Mucosa of stomach (tissue), 1 donor: ENCODE data around the gene TIPARP.

Experiments
- H3K27me3 ChIP-seq: one replicate; pipeline ENCODE4 v1.7.0; 2013; ENCODE audit warnings: mild to moderate bottlenecking, low read length; ENCODE audit not compliant: control insufficient read depth, insufficient read depth
- H3K36me3 ChIP-seq: one replicate; pipeline ENCODE4 v1.7.0; 2013; ENCODE audit warnings: low read length; ENCODE audit not compliant: control insufficient read depth, insufficient read depth
- H3K4me1 ChIP-seq: one replicate; pipeline ENCODE4 v1.7.0; 2013; ENCODE audit warnings: mild to moderate bottlenecking, low read length; ENCODE audit not compliant: control insufficient read depth, insufficient read depth
- H3K4me3 ChIP-seq: one replicate; pipeline ENCODE4 v1.7.0; 2013; ENCODE audit warnings: low read length
- H3K9ac ChIP-seq: one replicate; pipeline ENCODE4 v1.7.0; 2013; ENCODE audit warnings: mild to moderate bottlenecking, low read length, moderate library complexity
- H3K9me3 ChIP-seq: one replicate; pipeline ENCODE4 v1.7.0; 2013; ENCODE audit warnings: mild to moderate bottlenecking, low read length, moderate library complexity; ENCODE audit not compliant: control insufficient read depth
- donor health status: Pancreatic carcinoma.

Gene TIPARP

DNA sequence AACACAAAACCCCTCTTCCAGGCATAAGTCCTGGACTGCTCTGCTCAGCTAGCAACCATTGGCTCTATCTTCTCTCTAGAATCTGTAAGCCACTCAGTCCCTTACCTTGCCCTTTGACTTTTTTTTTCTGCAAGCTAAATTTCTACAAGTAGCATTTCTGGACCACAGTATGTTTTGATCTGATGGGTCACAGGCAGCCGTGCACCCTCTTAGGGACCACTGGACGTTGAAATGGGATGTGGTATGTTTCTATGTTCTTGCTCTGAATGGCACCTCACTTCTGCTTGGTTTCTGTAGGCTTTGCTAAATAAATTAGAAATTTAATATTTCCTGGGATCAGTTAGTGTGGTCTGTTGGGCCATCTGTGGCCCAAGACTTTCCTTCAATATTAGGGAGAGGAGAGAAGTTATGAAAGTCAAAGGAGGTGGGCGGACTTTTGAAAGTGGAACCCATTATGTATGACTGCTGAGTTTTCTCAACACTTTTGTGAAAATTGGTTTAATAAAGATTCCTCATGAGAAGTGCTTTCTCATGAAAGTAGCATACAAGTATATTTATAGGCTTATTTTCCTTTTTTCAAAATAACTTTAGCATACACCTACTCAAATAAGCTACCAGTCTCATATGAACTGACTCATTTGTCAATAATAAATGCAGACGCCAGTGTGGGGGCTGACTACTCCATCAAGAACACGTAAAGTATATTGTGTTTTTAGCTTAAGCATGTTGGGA, 18.4 kb upstream of the TIPARP start:
- Histone ChIP-seq H3K27me3 (peaks cover 3% of the 10 kb centered on the region), H3K36me3 (no peaks in the 10 kb centered on the region), H3K9ac (no peak overlapping the region), H3K9me3 (no peaks in the 10 kb centered on the region), H3K4me1 (peaks cover 5% of the 10 kb centered on the region), H3K4me3 (no peak overlapping the region)

DNA sequence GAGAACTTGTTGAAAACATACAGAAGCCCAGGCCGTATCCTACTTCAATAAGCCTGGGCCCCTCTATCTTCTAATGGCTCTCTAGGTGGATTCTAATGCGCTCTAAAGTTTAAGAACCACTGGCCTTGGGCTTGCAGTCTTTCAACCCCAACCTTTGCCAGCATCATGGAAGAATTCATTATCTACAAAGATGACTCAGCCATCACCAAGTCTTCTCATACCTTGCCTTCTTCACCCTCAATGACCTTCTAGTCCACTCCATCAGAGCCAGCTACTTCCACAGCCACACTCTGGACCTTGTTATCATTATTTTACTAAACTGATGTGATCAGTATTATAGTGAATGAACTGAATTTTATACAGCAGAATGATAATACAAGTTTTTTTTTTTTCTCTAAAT, 16.9 kb upstream of the TIPARP start:
- Histone ChIP-seq H3K4me1 (peaks cover 5% of the 10 kb centered on the region), H3K9me3 (no peaks in the 10 kb centered on the region), H3K36me3 (no peaks in the 10 kb centered on the region), H3K27me3 (peaks cover 3% of the 10 kb centered on the region), H3K4me3 (no peak overlapping the region), H3K9ac (no peak overlapping the region)

DNA sequence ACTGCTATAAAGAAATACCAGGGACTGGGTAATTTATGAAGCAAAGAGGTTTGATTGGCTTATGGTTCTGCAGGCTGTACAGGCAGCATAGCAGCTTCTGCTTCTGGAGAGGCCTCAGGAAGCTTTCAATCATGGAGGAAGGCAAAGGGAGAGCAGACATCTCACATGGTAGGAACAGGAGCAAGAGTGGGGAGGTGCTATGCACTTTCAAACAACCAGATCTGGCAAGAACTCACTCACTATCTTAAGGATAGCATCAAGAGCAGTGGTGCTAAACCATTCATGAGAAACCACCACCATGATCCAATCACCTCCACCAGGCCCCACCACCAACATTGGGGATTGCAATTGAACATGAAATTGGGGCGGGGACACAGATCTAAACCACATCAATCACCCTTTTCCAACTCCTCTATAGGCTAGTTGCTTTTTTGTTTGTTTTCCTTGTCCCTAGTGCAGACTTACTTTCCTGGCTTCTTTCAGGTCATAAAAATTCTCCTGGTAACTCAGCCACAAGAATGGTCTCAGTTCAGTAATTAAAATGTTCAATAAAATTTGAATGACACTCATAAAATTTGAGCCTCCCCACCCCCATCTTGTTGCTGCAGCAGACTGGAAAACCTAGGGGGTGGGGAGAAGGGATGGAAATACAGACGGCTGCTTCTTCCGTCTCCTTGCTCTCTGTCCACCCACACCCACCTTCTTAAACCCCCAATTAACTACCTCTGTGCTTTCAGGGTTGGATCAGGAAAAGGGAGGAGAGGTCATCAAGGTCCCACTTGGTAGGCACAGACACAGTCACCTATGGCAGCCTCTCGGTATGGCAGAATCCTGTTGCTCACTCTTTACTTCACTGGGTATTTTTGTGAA, 16.3 kb upstream of the TIPARP start:
- H3K27me3 ChIP-seq: peaks cover 3% of the 10 kb centered on the region
- no peak overlapping the region for H3K9ac ChIP-seq
- H3K9me3 ChIP-seq: no peaks in the 10 kb centered on the region
- no peak overlapping the region for H3K4me3 ChIP-seq
- H3K36me3 ChIP-seq: no peaks in the 10 kb centered on the region
- peaks cover 5% of the 10 kb centered on the region for H3K4me1 ChIP-seq

GRCh38 chr3:156658732-156659090, 15.7 kb upstream of the TIPARP start:
- Histone ChIP-seq H3K36me3 (no peaks in the 10 kb centered on the region), H3K9ac (no peak overlapping the region), H3K4me3 (no peak overlapping the region), H3K4me1 (peaks cover 5% of the 10 kb centered on the region), H3K9me3 (no peaks in the 10 kb centered on the region), H3K27me3 (peaks cover 3% of the 10 kb centered on the region)

GRCh38 chr3:156659260-156659659, 15.1 kb upstream of the TIPARP start:
- H3K36me3 ChIP-seq: no peaks in the 10 kb centered on the region
- H3K4me3 ChIP-seq: no peak overlapping the region
- H3K9ac ChIP-seq: no peak overlapping the region
- peaks cover 4% of the 10 kb centered on the region for H3K4me1 ChIP-seq
- H3K9me3 ChIP-seq: no peaks in the 10 kb centered on the region
- peaks cover 3% of the 10 kb centered on the region for H3K27me3 ChIP-seq

DNA sequence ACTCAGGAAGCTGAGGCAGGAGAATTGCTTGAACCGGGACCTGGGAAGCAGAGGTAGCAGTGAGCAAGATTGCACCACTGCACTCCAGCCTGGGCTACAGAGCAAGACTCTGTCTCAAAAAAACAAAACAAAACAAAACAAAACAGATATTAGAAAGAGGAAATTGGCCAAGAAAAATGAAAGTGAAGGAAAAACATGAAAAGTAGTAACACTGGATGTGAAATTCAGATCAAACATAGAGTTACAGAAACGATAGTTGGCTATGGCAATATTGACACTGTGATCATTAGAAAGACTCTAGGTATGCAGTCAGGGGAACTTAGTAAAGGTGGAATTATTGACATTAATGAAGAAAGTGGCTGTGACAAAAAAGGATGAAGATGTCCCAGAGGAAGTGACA, 13.2 kb upstream of the TIPARP start:
- Histone ChIP-seq H3K36me3 (no peaks in the 10 kb centered on the region), H3K27me3 (no peaks in the 10 kb centered on the region), H3K4me1 (peaks cover 9% of the 10 kb centered on the region), H3K9ac (no peak overlapping the region), H3K4me3 (no peak overlapping the region), H3K9me3 (no peaks in the 10 kb centered on the region)

DNA sequence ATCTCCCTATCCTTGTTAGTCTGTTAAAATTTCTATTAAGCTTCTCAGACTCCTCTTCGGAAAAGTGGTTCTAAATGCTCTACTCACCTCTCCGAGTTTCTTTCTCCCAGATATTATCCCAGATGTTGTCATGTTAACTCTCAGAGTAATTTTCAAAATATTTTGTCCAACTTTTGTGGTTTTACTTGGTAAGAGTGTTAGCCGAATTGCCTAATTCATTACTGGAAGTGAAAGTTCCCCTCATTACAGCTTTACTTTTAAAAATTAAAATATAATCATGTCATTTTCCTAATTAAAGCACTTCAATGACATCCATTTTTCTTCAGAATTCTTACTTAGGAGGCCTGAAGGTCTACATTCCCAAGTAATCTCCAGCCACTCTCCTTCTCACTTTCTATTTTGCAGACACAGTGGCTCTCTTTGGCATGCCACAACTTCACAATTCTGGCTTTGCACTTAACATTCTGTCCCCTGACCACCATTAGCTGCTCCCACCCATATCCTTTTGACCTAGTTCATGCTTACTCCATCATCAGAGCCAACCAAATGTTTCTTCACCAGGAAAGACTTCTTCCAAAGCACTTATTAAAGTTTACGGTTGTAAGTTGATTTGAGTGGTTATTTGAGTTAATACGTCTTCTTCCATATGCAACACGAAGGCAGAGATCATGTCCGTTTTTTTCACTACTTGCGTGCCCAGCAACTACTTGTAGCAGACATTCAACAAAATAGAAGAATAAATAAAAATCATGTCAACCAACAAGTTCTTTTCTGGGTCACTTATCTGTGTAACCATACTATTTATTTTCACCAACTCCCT, 10.2 kb upstream of the TIPARP start:
- Histone ChIP-seq H3K4me3 (no peak overlapping the region), H3K27me3 (no peaks in the 10 kb centered on the region)

GRCh38 chr3:156664831-156665178, 9.6 kb upstream of the TIPARP start:
- Histone ChIP-seq H3K27me3 (no peaks in the 10 kb centered on the region), H3K4me1 (peaks cover 9% of the 10 kb centered on the region), H3K9me3 (no peaks in the 10 kb centered on the region), H3K9ac (no peak overlapping the region), H3K4me3 (no peak overlapping the region), H3K36me3 (no peaks in the 10 kb centered on the region)

More for the DNA sequence above, 10.2 kb upstream of the TIPARP start:
- Histone ChIP-seq H3K9me3 (no peaks in the 10 kb centered on the region), H3K4me1 (peaks cover 9% of the 10 kb centered on the region), H3K9ac (no peak overlapping the region), H3K36me3 (no peaks in the 10 kb centered on the region)

DNA sequence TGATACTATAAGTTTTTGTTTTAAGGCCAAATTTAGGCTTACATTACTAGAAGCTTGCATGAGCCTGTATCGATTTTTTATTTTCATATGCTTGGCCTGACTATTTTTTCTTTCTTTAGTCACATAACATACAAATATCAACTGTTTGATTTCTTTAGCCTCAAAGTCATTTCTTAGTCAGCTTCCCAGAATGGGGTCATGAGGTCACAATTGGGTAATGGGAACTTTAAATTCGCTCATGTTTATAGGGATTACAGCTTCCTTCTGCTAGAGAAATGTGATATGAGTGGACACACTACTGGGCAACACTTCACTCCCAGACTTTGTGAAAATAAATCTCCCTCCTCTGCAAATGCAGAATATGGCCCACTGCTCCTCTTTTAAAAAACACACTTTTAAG, 9.1 kb upstream of the TIPARP start:
- no peak overlapping the region for H3K9ac ChIP-seq
- H3K27me3 ChIP-seq: no peaks in the 10 kb centered on the region
- no peaks in the 10 kb centered on the region for H3K36me3 ChIP-seq
- H3K4me3 ChIP-seq: no peak overlapping the region
- no peaks in the 10 kb centered on the region for H3K9me3 ChIP-seq
- H3K4me1 ChIP-seq: peaks cover 9% of the 10 kb centered on the region

GRCh38 chr3:156666073-156666472, 8.3 kb upstream of the TIPARP start:
- Histone ChIP-seq H3K4me1 (peaks cover 9% of the 10 kb centered on the region), H3K36me3 (no peaks in the 10 kb centered on the region), H3K27me3 (no peaks in the 10 kb centered on the region), H3K9me3 (no peaks in the 10 kb centered on the region), H3K4me3 (no peak overlapping the region), H3K9ac (no peak overlapping the region)

DNA sequence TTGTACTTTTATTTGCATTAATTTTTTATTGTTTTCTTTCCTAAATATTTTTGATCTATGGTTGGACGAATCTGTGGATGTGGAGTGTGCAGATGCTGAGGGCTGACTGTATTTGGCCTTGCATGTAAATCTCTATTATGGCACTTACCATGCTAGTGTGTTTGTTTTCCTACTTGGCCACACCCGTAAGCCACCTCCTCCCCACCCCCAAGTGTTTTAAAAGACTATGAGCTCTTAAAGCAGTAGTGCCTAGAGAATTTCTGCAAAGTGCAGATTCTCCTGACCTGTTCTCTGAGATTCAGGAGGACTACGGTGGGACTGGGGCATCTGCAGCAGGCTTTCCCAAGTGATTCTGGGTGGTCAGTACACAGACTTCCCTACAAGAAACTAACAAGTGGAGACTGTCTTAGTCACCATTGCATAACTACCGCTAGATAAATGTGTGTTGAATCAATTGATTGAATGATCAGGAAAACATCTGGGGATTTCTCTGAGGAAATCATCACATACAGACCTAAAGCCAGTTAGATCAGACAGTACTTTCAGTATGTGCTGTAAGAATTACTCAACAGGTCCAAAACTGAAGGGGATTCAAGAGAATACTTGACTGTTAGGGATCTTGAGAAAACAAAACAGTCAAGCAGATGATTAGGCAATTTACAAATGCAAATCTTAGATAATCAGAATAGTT, 6.2 kb upstream of the TIPARP start:
- Histone ChIP-seq H3K27me3 (no peaks in the 10 kb centered on the region), H3K4me1 (peaks cover 9% of the 10 kb centered on the region), H3K9ac (no peak overlapping the region), H3K4me3 (no peak overlapping the region), H3K36me3 (no peaks in the 10 kb centered on the region), H3K9me3 (no peaks in the 10 kb centered on the region)
